K562 treated with DMSO at 1 percent for 12 hours (cell line): ENCODE results near the gene GABRG2. TPM values are rescaled to one million over a fixed set of nuclear protein-coding genes. Genes with fewer than 3 reads are reported as not detected.

Source experiments
- total RNA-seq: library from RNA; unstranded; fragments of 300-600 nt; gene quantifications from 2 replicates; pipeline ENCODE4 v1.2.3, GENCODE V29; 2022; ENCODE audit not compliant: insufficient read depth

The GABRG2 gene
- total RNA-seq = 0.21 TPM in 1 of 2 replicates, not detected in the other

GRCh38 chr5:162067655-162068411, at the start of gene GABRG2:
Gene GABRG2 (plus strand): TSS chr5:162067773. CDS start chr5:162068000, 227 bp downstream.

Other genes starting within 250 kb of the GABRG2 start
- not detected in 2 replicates for gene GABRA1, start 219.7 kb upstream of the GABRG2 start, total RNA-seq